Memory B cell (primary cell): Measurements from ENCODE around the gene TNFAIP3.
"Not testable (repeated sequence)": the region's sequence is repeated elsewhere in the genome, so short reads cannot be mapped to it uniquely, and the experiment has no call there.

Source experiments
- ATAC-seq: fragments of 150-1000 bp; cut with Tn5 transposase; 2 replicates; pipeline ENCODE4 v1.10.0; 2021; ENCODE audit warnings: low read depth, mild to moderate bottlenecking, moderate library complexity
- DNase-seq, 2 donors: peaks; one replicate each; pipeline ENCODE4 v3.0.0; 2022; ENCODE audit warnings: low spot score in 2 of 2
- H3K27ac Mint-ChIP-seq: one replicate; pipeline ENCODE4 v1.8.0; 2022; ENCODE audit warnings: mild to moderate bottlenecking, moderate library complexity, mixed read lengths
- H3K27me3 Mint-ChIP-seq: one replicate; pipeline ENCODE4 v1.8.0; 2022; ENCODE audit warnings: mixed read lengths
- H3K36me3 Mint-ChIP-seq: one replicate; pipeline ENCODE4 v1.8.0; 2022; ENCODE audit warnings: mild to moderate bottlenecking, mixed read lengths
- H3K4me1 Mint-ChIP-seq: one replicate; pipeline ENCODE4 v1.8.0; 2022; ENCODE audit warnings: mixed read lengths
- H3K4me3 Mint-ChIP-seq: one replicate; pipeline ENCODE4 v1.8.0; 2022; ENCODE audit warnings: mild to moderate bottlenecking, moderate library complexity, mixed read lengths
- H3K9me3 Mint-ChIP-seq: one replicate; pipeline ENCODE4 v1.8.0; 2022; ENCODE audit warnings: mixed read lengths

TNFAIP3 gene

DNA sequence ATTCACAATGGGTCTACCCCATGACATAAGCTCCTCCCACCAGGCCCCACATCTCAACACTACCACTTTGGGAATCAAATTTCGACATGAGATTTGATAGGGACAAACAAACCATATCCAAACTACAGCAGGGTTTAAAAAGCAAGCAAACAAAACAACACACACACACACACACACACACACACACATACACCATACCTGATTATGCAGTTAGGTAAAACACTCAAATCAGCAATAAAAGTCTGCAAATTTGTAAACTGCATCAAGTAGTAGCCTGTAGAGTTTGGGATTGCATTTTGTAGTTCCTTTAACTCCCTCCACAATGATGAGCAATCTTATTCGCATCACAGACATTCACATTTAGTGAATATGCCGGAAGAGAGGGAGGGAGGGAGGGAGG is 32.6 kb upstream of the TNFAIP3 start:
- Mint-ChIP-seq H3K4me3 (no peak overlapping the region), H3K36me3 (no peaks in the 10 kb centered on the region), H3K27me3 (no peaks in the 10 kb centered on the region), H3K9me3 (peaks cover 10% of the 10 kb centered on the region), H3K27ac (no peak overlapping the region), H3K4me1 (no peaks in the 10 kb centered on the region)
- DNase-seq (no peak), ATAC-seq (no peak)

DNA sequence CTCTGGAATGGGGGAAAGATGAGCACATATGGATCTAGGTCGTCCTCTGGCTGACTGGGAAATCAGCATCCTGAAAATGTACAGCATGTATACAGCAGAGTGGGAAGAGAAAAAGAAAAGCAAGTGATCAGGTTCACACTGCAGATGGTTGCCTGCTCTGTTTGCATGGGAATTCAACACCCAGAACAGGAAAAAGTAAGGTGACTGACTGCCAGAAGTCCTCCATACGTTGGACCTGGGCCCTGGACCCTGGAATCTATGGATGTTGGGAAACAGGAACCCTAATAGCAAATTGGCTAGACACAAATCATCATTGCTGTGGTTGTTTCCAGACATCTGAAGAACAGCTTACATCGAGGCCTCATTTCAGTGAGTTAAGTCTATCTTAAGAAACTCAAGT is 30.3 kb upstream of the TNFAIP3 start:
- Mint-ChIP-seq H3K4me3 (no peak overlapping the region), H3K27me3 (no peaks in the 10 kb centered on the region), H3K9me3 (peaks cover 20% of the 10 kb centered on the region), H3K4me1 (peaks cover 4% of the 10 kb centered on the region), H3K36me3 (peaks cover 2% of the 10 kb centered on the region), H3K27ac (no peak overlapping the region)
- no peak for DNase-seq
- ATAC-seq: no peak

DNA sequence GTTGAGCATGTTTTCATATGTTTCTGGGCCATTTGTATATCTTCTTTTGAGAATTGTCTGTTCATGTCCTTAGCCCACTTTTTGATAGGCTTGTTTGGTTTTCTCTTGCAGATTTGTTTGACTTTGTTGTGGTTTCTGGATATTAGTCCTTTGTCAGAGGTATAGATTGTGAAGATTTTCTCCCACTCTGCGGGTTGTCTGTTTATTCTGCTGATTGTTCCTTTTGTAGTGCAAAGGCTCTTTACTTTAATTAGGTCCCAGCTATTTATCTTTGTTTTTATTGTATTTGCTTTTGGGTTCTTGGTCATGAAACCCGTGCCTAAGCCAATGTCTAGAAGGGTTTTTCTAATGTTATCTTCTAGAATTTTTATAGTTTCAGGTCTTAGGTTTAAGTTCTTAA is 29.0 kb upstream of the TNFAIP3 start:
- not testable (repeated sequence) for H3K27ac Mint-ChIP-seq, H3K4me3 Mint-ChIP-seq, DNase-seq, H3K27me3 Mint-ChIP-seq, H3K4me1 Mint-ChIP-seq, ATAC-seq, H3K36me3 Mint-ChIP-seq
- H3K9me3 Mint-ChIP-seq: peaks cover 20% of the 10 kb centered on the region

DNA sequence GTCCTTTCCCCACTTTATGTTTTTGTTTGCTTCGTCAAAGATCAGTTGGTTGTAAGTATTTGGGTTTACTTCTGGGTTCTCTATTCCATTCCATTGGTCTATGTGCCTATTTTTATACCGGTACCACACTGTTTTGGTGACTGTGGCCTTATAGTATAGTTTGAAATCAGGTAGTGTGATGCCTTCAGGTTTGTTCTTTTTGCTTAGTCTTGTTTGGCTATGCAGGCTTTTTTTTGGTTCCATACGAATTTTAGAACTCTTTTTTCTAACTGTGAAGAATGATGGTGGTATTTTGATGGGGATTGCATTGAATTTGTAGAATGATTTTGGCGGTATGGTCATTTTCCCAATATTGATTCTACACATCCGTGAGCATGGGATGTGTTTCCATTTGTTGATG is 28.5 kb upstream of the TNFAIP3 start:
- not testable (repeated sequence) for H3K4me3 Mint-ChIP-seq

DNA sequence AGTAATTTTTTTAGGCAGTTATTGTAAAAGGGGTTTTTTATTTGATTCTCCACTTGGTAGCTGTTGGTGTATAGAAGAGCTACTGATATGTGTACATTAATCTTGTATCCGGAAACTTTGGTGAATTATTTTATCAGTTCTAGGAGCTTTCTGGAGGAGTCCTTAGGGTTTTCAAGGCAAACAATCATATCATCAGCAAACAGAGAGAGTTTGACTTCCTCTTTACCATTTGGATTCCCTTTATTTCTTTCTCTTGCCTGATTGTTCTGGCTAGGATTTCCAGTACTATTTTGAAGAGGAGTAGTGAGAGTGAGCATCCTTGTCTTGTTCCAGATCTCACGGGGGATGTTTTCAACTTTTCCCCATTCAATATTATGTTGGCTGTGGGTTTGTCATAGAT is 28.0 kb upstream of the TNFAIP3 start:
- Mint-ChIP-seq H3K9me3 (peaks cover 22% of the 10 kb centered on the region), H3K4me3 (no peak overlapping the region), H3K27ac (no peak overlapping the region), H3K27me3 (peaks cover 2% of the 10 kb centered on the region), H3K36me3 (peaks cover 7% of the 10 kb centered on the region), H3K4me1 (peaks cover 4% of the 10 kb centered on the region)
- DNase-seq (no peak), ATAC-seq (no peak)

More for the DNA sequence above, 28.5 kb upstream of the TNFAIP3 start:
- peaks cover 22% of the 10 kb centered on the region for H3K9me3 Mint-ChIP-seq
- ATAC-seq, H3K4me1 Mint-ChIP-seq, H3K36me3 Mint-ChIP-seq, H3K27ac Mint-ChIP-seq, H3K27me3 Mint-ChIP-seq, DNase-seq: not testable (repeated sequence)

DNA sequence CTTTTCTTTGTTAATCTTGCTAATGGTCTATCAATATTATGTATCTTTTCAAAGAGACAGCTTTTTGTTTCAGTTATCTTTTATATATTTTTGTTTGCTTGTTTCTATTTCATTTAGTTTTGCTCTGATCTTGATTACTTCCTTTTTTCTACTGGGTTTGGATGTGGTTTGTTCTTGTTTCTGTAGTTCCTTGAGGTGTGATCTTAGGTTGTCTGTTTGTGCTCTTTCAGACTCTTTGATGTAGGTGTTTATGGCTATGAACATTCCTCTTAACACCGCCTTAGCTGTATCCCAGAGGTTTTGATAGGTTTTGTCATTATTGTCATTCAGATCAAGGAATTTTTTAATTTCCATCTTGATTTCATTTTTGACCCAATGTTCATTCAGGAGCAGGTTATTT is 26.8 kb upstream of the TNFAIP3 start:
- Mint-ChIP-seq H3K4me3 (no peak overlapping the region), H3K9me3 (peaks cover 20% of the 10 kb centered on the region), H3K4me1 (peaks cover 4% of the 10 kb centered on the region), H3K27me3 (peaks cover 2% of the 10 kb centered on the region), H3K36me3 (peaks cover 7% of the 10 kb centered on the region), H3K27ac (no peak overlapping the region)
- ATAC-seq (no peak), DNase-seq (no peak)

DNA sequence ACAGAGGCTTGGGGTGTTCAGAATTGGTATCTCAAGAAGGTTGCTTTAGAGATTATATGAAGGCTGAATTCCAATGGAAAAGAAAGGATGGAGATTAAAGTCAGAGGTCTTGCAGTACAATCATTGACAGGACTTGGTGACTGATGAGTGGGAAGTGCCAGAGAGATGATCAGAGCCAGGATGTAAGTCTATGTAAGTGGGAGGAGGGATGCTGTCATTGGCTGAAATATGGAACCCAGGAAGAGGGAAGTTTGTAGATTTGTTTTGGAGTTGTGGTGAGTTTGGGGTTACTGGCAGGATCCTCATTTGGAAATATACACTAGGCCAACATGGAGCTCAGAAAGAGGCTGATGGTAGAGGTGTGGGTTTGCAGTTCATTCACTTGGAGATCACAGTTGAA is 23.8 kb upstream of the TNFAIP3 start:
- Mint-ChIP-seq H3K4me1 (peaks cover 4% of the 10 kb centered on the region), H3K27me3 (peaks cover 2% of the 10 kb centered on the region), H3K36me3 (peaks cover 7% of the 10 kb centered on the region), H3K4me3 (no peak overlapping the region), H3K27ac (no peak overlapping the region), H3K9me3 (peaks cover 19% of the 10 kb centered on the region)
- no peak for DNase-seq
- ATAC-seq: no peak

DNA sequence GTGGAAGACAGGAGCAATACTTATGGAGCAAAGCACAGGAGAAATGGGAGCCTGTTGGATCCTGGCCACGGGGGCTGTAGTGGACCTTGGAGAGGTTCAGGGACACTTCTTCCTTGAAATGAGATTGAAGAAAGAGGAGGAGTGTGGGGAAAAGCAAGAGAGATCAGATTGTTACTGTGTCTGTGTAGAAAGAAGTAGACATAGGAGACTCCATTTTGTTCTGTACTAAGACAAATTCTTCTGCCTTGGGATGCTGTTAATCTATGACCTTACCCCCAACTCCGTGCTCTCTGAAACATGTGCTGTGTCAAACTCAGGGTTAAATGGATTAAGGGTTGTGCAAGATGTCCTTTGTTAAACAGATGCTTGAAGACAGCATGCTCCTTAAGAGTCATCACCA is 22.7 kb upstream of the TNFAIP3 start:
- peaks cover 13% of the 10 kb centered on the region for H3K9me3 Mint-ChIP-seq
- not testable (repeated sequence) for H3K27ac Mint-ChIP-seq, H3K27me3 Mint-ChIP-seq, H3K36me3 Mint-ChIP-seq, H3K4me3 Mint-ChIP-seq, ATAC-seq, H3K4me1 Mint-ChIP-seq, DNase-seq

DNA sequence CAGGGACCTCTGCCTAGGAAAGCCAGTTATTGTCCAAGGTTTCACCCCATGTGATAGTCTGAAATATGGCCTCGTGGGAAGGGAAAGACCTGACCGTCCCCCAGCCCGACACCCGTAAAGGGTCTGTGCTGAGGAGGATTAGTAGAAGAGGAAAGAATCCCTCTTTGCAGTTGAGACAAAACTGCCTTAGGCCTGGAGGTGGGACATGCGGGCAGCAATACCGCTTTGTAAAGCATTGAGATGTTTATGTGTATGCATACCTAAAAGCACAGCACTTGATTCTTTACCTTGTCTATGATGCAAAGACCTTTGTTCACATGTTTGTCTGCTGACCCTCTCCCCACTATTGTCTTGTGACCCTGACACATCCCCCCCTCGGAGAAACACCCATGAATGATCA is 22.3 kb upstream of the TNFAIP3 start:
- H3K36me3 Mint-ChIP-seq, H3K4me1 Mint-ChIP-seq, H3K27ac Mint-ChIP-seq, H3K4me3 Mint-ChIP-seq, H3K27me3 Mint-ChIP-seq, DNase-seq, ATAC-seq: not testable (repeated sequence)
- peaks cover 13% of the 10 kb centered on the region for H3K9me3 Mint-ChIP-seq

DNA sequence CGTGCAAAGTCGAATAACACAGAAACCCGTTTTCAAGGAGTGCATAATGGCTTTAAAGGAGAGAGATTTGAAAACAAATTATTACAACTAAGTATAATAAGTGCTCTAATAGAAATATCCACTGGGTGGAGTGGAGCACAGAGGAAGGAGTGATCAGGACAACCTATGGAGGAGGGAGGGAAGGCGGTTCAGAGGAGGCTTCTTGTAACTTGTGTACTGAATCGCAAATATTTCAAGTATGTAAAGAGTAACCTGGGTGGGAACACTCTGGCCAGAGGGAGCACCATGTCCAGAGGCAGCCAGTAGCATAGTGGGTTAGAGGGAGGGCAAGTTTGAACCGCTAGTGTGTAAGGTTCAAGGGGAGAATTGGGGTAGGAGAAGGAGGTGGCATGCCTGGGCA is 21.6 kb upstream of the TNFAIP3 start:
- Mint-ChIP-seq H3K9me3 (peaks cover 8% of the 10 kb centered on the region), H3K27ac (no peak overlapping the region), H3K27me3 (peaks cover 2% of the 10 kb centered on the region), H3K4me3 (no peak overlapping the region), H3K36me3 (peaks cover 5% of the 10 kb centered on the region), H3K4me1 (no peaks in the 10 kb centered on the region)
- DNase-seq (no peak), ATAC-seq (no peak)

DNA sequence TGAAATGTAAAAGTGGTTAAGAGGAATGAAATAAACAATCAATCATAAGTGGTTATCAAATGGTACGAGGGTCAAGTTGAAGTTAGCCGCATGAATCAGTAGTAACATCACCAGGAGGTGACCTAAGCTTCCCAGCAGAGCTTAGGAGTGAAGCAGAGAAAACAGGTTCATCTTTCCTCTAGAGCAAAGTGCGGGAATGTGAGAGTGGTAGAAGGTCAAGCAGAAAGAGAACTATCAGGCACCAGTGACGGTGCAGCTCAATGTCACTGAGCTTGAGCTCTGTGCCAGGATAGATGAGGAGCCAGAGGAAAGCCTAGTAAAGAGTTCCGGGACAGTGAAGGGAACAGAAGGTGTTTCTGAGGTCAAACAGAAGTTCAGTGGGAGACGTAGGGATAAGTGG is 20.8 kb upstream of the TNFAIP3 start:
- ATAC-seq (no peak), DNase-seq (no peak)
- H3K27ac Mint-ChIP-seq: no peak overlapping the region
- H3K9me3 Mint-ChIP-seq: peaks cover 3% of the 10 kb centered on the region
- H3K36me3 Mint-ChIP-seq: peaks cover 5% of the 10 kb centered on the region
- H3K4me1 Mint-ChIP-seq: no peaks in the 10 kb centered on the region
- peaks cover 2% of the 10 kb centered on the region for H3K27me3 Mint-ChIP-seq
- H3K4me3 Mint-ChIP-seq: no peak overlapping the region

DNA sequence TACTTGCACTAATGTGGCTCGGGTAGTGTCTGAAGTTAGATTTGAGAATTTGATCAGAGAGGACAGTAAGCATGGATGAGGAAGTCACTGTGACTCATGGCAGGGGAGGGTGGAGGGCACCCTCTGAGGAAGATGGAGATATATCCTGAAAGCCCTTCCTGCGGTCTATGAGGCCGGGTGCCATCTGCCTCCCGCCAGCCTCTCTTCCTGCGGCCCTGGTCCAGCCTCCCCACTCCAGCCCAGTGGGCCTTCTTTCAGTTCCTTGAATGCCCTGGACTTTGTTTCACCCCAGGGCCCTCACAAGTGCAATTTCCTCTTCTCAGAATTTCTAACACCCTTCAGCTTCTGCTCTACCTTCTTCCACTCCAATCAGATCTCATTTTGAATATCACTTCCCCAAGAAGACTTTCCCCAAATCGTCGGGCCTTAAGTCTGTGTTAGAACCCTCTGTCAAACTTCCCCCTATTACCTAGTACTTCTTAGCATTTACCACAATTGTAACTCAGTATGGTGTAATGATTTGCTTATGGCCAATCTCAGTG is 20.2 kb upstream of the TNFAIP3 start:
- Mint-ChIP-seq H3K36me3 (peaks cover 5% of the 10 kb centered on the region), H3K9me3 (peaks cover 2% of the 10 kb centered on the region), H3K27ac (no peak overlapping the region), H3K4me3 (no peak overlapping the region), H3K4me1 (no peaks in the 10 kb centered on the region), H3K27me3 (peaks cover 2% of the 10 kb centered on the region)
- peak; percentile 90 for ATAC-seq
- DNase-seq: peak in 1 of 2 donors; percentile 35

DNA sequence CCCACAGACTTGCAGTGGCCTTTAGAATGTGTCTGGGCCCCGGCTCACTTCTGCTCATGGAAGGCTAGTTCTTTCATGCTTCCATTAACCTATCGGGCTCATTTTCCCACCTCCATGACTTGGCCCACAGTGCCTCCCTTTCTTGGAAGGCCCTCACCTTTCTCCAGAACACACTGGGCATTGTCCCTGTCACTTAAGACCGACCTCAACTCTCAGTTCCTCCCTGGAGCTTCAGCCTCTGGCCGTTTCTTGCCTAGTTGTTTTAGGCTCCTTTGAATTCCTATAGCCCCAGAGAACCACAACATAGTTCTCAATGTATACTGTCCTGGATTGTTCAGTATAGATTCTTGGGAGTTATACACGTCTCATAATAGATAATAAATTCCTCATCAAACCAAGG is 19.3 kb upstream of the TNFAIP3 start:
- Mint-ChIP-seq H3K27me3 (peaks cover 2% of the 10 kb centered on the region), H3K36me3 (peaks cover 2% of the 10 kb centered on the region), H3K4me1 (no peaks in the 10 kb centered on the region), H3K4me3 (no peak overlapping the region), H3K9me3 (peaks cover 2% of the 10 kb centered on the region), H3K27ac (no peak overlapping the region)
- ATAC-seq: no peak
- no peak for DNase-seq

DNA sequence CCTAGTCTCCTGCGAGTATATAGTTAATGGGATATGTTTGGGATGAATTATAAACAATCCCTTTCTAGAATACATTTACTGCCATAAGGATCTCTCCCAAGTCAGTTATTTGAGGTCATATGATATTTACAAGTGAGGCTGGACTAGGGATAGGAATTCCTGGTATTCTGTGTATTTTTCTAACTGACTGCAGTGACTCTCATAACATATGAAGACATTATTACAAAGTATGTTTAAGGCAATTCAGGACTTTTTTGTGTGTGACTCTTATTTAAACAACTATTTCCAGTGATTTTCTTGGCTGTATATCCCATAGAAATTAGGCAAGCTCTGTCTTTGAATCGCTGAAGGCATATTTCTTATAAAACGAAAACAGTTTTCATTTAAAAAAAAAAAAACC is 18.4 kb upstream of the TNFAIP3 start:
- Mint-ChIP-seq H3K27ac (no peak overlapping the region), H3K36me3 (no peaks in the 10 kb centered on the region), H3K9me3 (no peaks in the 10 kb centered on the region), H3K4me3 (no peak overlapping the region), H3K27me3 (no peaks in the 10 kb centered on the region), H3K4me1 (no peaks in the 10 kb centered on the region)
- ATAC-seq (no peak), DNase-seq (no peak)

DNA sequence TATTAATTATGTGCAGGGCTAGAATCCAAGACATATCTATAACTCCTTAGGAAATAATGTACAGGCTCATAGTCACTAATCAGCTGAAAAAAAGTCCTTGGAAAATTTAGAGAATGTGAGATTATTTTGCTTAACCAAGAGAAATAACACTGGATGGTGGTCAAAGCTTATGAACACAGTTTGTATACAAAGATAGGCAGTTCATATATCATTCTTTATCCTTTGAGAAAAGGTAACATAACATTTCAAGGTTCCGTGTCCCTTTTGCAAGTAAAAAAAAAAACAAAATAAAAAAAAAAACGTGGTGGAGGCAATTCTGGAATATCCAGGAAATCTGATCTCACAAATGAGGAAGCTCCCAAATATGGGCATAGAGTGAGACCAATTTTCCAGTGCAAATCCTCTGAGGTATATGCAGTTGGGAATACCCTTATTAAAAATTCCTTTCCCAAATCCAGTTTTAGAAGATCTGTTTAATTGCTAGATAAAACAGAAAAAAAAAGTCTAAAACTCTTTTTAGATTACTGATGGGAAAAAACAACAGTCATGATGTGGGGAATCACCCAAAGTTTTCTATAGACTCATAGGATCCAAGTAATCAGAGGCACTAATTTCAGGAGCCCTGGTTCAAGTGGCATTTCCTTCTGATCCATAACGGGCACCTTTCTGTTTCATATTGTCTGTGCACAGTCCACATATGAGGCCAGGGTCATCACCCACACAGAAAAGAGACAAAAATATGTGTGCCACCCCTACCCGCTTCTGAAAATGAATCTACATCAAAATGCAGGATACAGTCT is 17.7 kb upstream of the TNFAIP3 start:
- H3K36me3 Mint-ChIP-seq: no peaks in the 10 kb centered on the region
- ATAC-seq (no peak), DNase-seq (no peak)

More for the DNA sequence above, 17.7 kb upstream of the TNFAIP3 start:
- no peaks in the 10 kb centered on the region for H3K9me3 Mint-ChIP-seq
- H3K27me3 Mint-ChIP-seq: no peaks in the 10 kb centered on the region
- no peak overlapping the region for H3K4me3 Mint-ChIP-seq
- H3K4me1 Mint-ChIP-seq: no peaks in the 10 kb centered on the region
- H3K27ac Mint-ChIP-seq: no peak overlapping the region
